GM18520 (cell line): ENCODE data around the gene BORCS5.
"Not testable (repeated sequence)": the region's sequence is repeated elsewhere in the genome, so short reads cannot be mapped to it uniquely, and the experiment has no call there.

Experiments used
- ATAC-seq: cut with Tn5 transposase; IDR thresholded peaks from one replicate; pipeline ENCODE4 v1.9.1; 2021; ENCODE audit not compliant: unreplicated experiment

Gene BORCS5

DNA sequence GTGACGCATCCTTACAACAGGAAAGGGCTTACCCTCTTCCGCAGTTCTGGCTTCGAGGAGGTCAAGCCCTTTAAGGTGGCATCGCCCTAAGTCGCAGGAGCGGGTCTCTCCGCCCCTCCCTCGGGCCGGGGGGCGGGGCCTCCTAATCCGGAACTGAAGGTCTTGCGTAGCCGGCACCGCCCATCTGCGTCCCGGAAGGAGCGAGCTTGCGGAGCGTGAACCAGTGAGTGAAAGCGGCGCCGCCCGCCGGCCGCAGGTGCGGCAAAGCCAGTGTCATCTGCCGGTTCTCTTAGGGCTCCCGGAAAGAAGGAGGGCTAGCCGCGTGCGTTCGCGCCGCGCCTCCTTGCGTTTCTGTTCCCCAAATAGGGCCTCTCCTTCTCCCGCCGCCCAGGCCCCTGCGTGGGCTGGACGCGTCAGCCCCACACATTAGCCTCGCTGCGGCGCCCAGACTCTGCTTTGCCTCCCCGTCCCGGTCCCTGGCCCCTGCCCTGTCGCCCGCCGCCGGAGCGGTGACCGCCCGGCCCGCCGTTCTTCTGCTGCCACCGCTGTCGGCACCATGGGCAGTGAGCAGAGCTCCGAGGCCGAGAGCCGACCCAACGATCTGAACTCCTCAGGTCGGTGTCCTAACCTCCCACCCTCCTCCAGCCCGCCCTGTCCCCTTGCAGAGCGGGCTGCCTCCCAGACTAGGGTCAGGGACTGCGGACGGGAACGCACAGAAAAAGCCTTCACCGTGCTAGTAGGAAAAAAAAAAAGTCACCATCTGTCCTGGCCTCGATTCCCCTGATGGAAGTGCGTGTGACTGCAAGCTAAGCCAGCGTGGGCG, at the start of gene BORCS5:
Gene BORCS5 (plus strand): TSS at position 183 of the 823 bp plus-strand sequence. CDS start 374 bp downstream, at position 557.
- ATAC-seq = peak; percentile 79

DNA sequence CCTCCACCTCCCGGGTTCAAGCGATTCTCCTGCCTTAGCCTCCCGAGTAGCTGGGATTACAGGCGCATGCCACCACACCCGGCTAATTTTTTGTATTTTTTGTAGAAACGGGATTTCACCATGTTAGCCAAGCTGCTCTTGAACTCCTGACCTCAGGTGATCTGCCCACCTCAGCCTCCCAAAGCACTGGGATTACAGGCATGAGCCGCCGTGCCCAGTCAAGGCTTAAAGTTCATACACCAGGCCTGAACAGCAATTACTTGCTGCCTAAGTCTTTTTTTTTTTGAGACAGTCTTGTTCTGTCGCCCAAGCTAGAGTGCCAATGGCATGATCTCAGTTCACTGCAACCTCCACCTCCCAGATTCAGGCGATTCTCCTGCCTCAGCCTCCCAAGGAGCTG, 46.2 kb upstream of the BORCS5 start:
- ATAC-seq = not testable (repeated sequence)

DNA sequence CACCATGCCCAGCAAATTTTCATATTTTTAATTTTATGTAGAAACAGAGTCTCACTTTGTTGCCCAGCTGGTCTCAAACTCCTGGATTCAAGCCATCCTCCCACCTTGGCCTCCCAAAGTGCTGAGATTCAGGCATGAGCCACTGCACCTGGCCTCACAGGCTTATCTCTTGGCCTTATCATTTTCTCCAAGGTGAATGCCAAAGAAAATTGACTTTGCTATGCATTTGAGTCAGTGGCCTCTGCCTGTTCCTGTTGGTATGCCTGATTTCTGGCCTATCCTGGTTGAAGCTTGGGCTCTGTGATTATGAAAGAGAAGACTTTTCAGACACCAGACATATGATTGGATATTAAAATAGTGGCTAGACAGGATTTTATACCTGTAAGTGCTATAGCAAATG, 41.0 kb upstream of the BORCS5 start:
- no peak for ATAC-seq

DNA sequence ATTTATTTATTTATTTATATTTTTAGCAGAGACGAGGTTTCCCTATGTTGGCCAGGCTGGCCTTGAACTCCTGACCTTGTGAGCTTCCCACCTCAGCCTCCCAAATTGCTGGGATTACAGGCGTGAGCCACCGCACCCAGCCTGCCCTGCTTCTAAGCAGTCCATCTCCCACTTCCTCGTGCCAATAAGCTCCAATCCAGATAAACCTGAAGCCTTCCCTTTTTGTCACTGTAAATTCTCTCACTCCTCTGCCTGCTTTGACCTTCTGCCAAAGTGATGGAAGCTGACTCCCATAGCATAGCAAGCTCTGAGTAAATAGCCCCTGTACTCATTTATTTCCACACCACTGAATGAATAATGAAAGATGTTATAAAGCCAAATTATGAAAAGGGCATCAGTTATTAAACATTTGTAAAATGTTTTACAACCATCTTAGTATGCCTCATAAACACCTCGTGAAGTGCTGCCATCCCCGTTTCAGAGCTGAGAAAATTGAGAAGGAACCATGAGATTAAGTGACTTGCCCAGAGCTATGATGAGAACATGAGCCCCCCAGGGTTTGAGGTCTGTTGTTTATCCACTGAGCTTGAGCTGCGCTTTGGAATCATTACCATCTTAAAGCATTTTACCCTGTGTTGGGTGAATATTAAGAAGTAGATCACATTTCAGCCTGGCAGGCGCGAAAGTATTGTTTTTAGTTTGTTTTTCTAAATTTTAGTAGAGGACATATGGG, 37.3 kb upstream of the BORCS5 start:
- no peak for ATAC-seq

DNA sequence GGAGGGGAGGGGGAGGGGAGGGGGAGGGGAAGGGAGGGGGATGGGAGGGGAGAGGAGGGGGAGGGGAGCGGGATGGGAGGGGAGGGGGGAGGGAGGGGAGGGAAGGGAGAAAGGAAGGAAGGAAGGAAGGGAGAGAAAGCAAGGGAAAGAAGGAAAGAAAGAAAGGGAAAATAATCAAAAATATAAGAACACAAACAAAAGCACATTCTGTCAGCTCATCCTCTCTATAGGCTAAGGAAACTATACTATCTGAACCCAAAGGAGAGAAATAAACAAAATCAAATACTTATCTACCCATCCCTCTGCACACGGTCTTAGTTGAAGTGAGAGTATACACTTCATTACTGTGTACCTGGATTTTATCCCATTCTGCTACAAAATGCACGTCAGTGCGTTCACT, 33.8 kb upstream of the BORCS5 start:
- no peak for ATAC-seq

DNA sequence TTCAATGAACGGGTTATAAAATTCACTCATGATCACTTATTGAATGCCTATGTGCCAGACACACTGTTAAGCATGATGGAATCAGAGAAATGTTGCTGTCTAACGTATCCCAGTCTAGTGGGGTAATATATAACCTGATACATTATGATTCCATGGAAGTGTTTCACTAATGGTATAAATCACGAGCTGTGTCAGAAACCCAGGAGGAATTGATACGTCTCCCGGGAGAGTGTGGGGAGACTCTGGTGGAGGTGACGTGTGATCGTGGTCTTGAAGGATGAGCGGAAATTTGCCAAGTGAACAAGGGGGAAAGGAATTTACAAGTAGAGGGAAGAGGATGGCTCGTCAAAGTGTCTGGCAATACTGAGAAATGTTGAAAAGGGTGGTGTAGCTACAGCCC, 33.3 kb upstream of the BORCS5 start:
- ATAC-seq = no peak

DNA sequence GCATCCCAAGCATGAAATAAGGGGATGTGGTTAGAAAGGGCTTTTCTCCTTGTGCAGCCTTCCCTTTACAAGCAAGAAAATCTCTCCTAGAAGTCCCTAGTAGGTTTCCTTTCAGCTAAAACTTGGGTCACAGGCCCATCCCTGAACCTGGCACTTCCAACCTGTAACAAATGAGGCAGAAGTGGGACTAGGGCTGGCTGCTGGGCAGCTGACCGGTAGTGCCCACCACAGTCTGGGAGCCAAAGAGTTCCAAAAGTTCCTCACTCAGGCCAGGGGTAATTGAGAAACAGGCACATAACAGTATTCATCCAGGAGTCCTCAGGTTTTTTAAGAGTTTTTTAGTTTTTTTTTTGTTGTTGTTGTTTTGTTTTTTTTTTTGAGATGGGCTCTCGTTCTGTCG, 30.6 kb upstream of the BORCS5 start:
- ATAC-seq = no peak

DNA sequence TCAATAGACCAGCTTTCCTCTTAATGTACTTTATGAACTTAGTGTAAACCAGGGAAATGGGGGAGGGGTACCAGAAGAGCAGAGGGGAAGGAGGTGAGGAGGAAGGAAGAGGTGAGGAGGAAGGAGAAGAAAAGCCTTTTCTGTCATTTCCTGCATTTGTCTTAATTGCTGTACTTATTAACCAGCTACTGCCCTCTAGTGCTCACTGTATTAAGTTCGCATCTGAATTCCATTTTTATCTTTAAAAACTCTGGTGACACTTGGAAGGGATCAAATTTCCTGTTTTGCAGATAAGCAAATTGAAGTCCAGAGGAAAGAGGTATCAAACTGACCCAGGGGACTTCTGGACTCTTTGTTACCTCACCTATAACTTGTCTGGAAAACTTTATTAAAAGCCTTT, 29.1 kb upstream of the BORCS5 start:
- ATAC-seq = no peak

DNA sequence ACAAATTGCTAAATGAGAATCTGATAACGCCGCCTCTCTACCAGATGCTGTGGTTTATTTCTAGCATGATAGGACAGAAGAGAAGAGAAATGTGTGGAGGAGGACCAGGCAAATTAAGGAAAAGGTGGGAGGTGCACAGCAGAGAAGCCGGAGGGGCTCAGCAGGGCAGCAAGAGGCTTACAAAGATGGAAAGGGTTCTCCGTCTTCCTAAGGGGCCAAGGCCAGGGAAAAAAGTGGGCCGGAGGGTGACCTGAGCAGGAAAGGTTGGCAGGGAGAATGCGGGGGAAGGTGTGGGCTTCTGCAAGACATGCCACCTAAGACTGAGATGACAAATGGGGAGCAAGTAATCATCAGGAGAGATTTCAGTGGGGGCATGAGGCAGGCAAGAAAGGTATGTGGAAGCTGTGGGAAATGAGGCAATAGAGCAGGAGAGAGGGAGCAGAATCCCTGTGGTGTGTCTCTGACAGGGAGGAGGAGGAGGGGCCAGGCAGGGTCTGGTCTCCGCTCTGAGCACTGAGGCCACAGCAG, 25.6 kb upstream of the BORCS5 start:
- no peak for ATAC-seq

DNA sequence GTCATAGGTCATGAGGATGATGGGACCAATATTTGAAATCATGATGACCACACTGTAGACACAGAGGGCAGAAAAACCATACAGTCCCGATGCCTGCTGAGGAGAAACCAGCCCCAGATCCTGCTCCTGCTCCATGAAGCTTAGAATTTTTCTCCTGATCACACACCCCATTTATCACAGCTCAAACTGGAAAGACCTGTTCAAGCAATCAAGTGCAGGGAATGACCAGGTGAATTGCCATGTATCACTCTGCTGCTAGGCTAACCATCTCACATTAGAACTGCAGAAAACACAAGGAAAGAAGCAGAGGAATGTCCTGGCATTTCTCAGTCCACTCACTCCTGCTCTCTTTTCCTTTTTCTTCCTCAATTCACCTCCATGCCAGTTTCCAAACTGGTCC, 25.0 kb upstream of the BORCS5 start:
- no peak for ATAC-seq

DNA sequence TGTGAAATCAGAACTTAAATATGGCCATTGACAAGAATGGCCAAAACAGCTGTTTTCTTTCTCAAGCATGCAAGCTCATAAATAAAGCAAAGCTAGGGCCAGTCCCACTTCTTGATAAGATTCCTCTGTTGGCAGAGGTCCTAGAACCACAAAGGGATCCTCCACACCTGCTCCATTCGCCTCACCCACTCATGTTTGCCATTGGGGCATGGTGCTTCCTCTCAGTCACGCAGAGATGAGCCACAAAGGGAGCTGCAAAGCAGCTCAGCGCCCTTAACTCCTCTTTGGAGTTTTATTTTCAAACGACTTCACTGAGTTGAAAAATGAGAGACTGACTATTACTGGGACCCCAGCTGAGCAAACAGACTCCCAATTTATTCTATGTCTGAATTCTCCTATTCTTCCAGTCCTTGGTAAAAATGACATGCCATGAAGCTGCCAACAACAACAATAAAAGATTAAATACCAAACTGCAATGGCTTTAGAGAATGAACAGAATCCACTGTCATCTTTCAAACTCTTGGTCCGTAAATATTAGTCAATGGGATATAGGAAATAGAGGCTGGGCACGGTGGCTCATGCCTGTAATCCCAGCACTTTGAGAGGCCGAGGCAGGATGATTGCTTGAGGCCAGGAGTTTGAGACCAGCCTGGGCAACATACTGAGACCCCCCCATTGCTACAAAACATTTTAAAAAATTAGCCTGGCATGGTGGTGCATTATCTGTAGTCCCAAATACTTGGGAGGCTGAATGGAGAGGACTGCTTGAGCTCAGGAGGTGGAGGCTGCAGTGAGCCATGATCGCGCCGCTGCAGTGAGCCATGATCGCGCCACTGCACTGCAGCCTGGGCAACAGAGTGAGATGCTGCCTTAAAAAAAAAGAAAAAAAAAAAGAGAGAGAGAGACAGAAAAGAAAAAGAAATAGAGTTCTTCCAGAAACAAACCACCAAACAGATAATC, 23.2 kb upstream of the BORCS5 start:
- no peak for ATAC-seq

DNA sequence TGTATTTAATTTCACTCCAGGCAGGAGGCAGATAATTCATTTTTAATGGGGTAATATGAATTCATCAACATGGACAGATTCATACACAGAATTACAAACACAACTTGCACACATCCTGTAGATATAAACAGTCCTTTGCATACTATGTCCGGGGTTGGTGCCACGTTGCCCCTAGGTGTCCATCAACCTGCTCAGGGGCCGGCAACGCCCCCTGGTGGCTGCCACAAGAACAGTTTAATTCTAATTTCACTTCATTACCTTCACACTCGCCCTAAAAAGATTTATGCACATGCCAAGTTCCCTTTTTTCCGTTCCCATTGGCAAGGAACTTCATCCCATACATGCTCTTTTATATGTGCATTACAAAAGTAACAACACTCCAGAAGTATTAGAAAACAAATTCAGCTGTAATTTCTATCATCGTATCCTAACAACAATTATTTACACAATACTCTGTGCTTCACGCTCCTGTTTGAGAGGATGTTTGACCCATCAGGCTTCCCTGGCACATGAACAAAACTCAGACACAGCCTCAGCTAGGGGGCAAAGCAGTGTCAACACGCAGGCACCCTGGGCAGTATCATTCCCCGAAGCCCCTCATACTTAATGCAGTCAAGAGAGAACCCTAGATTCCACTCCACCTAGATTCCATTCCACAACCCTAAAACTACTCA, 22.4 kb upstream of the BORCS5 start:
- ATAC-seq = peak; percentile 43

DNA sequence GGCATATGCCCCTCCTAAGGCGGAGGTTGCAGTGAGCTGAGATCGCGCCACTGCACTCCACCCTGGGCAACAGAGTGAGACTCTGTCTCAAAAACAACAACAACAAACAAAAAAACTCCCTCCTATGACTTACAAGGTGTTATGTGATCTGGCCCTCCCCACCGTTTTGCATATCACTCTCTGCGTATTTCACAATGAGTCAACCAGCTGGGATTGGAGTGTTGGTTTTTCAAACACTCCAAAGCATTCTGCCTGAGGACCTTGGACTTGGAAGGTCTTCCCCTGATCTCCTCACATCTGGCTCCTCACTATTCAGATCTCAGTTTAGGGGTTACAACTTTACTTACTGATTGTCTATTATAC, 20.8 kb upstream of the BORCS5 start:
- peak; percentile 71 for ATAC-seq

DNA sequence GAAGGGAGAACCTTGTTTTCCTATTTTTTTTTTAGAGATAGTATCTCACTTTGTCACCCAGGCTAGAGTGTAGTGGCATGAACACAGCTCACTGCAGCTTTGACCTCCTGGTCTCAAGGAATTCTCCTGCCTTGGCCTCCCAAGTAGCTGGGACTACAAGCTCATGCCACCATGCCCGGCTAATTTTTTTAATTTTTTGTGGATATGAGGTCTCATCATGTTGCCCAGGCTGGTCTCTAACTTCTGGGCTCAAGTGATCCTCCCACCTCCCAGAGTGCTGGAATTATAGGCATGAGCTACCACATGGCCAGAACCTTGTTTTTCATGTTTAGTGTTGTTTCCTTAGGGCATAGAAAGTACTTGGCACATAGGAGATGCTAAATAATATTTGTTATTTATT, 20.4 kb upstream of the BORCS5 start:
- no peak for ATAC-seq

DNA sequence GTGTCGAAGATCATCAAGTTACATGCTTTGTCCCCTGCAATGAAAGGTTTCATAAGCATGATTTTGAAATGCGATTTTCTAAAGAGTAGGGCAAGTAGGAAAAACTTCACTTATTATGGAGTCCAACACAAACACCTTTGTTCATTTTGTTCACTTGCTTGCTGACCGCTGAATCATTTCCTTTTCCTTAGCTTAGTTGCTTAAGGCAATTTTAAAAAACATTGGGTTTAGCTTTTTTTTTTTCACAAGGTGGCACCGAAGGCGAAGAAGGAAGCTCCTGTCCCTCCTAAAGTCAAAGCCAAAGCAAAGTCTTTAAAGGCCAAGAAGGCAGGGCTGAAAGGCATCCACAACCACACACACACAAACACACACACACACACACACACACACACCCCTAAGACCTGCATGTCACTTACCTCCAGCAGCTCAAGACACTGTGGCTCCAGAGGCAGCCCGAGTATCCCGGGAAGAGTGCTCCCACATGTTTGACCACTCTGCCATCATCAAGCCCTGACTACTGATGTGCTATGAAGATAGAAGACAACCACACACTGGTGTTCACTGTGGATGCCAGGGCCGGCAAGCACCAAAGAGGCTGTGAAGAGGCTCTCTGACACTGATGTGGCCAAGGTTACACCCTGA, 18.2 kb upstream of the BORCS5 start:
- no peak for ATAC-seq

DNA sequence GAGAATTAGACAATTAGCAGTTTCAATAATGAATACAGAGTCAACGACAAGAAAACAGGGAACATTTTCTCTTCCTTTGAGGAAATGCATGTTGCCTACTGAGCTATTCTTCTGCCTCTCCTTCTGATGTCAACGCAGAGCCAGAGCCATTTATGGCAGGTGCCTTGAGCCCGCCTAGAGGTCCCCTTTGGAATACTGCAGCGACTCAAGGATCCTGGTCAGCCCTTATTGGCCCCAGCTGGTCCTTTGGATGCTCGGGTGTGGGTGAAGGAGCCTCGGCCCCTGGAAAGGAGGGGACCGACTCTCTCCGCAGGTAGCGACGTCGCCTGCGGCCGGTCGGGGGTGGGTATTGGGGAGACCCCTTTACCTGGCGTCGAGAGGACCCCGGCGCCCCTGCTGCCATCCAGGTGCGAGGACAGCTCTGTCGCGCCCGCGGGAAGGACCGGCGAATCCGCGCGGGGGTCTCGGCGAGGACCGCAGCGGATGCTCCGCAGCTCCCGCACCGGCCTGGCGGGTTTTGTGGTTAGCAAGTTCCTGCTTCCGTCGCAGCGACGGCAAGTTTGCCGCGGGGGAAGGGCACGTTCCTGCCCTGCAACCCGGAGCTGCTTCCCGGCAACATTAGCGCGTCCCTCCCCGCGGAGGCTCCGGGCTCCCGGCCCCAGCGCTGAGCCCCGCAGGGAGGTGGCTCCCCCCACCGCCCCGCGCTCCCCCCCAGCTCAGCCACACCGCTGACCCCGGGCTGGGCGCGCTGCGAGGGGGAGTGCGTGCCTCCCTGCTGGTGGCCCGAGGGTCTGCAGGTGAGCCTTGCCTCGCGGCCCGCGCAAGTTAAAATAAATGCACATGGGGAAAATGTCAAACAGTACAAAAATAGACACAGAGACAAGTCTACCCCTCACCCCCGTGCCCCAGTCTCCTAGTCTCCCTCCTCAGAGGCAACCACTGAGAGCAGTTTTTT, 6.9 kb upstream of the BORCS5 start, which contains the start of gene MANSC1:
Gene MANSC1 (minus strand): TSS at position 532 of the 955 bp plus-strand sequence. CDS start 6,928 bp downstream, outside the sequence.
- ATAC-seq = no peak

DNA sequence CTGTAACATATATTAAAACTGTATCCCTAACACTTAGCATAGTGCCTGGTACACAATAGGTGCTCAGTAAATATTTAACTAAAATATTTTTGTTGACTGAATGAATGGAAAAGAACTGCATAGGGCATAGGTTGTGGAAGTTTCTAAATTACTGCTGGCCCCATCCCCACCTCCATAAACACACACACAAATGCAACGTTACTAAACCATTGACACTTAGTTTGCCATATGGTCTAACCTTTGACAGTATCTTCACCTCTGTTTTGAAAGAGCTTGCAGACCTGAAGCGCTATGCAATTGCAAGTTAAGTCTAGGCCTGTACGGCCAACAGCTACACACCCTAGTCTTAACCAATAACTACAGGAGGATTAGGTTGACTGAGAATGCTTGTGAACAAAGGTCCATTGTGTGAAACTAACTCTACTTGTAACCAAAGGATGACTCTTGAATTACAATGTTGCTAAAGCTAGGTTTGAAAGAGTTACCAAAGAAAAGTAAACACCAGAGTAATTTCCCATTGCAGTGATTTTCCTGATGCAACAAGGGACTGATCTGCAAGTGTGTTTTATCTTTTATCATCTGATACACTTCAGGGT, 5.9 kb upstream of the BORCS5 start:
- ATAC-seq = no peak

DNA sequence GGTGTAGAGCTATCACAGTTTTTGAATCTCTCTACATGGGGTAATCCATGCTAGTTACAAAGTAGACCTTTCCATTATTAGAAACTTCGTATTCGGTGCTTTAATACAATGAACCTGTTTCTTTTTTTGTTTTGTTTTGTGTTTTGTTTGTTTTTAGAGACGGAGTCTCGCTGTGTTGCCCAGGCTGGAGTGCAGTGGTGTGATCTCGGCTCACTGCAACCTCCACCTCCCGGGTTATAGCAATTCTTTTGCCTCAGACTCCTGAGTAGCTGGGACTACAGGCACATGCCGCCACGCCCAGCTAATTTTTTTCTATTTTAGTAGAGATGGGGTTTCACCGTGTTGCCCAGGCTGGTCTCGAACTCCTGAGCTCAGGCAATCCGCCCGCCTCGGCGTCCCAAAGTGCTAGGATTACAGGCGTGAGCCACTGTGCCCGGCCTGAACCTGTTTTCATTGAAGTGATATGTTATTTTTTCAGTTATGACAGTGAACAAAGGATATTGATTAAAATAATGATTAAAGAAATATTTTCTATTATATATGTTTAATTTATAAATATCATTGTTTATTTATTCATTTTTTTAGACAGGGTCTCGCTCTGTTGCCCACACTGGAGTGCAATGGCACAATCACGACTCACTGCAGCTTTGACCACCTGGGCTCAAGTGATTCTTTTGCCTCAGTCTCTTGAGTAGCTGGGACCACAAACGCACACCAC, 5.3 kb upstream of the BORCS5 start:
- ATAC-seq = not testable (repeated sequence)
